Limb (tissue), 2 donors: ENCODE data around the gene NPR1.
A peak's percentile ranks its signal among the peaks of the same experiment; 100 is the strongest.
"Not testable (repeated sequence)": the region's sequence is repeated elsewhere in the genome, so short reads cannot be mapped to it uniquely, and the experiment has no call there.

ENCODE experiments used
- DNase-seq, 2 donors: peaks; one replicate each; pipeline ENCODE4 v3.0.0-alpha.2; 2016; ENCODE audit errors: extremely low spot score in 2 of 2

The NPR1 gene

DNA sequence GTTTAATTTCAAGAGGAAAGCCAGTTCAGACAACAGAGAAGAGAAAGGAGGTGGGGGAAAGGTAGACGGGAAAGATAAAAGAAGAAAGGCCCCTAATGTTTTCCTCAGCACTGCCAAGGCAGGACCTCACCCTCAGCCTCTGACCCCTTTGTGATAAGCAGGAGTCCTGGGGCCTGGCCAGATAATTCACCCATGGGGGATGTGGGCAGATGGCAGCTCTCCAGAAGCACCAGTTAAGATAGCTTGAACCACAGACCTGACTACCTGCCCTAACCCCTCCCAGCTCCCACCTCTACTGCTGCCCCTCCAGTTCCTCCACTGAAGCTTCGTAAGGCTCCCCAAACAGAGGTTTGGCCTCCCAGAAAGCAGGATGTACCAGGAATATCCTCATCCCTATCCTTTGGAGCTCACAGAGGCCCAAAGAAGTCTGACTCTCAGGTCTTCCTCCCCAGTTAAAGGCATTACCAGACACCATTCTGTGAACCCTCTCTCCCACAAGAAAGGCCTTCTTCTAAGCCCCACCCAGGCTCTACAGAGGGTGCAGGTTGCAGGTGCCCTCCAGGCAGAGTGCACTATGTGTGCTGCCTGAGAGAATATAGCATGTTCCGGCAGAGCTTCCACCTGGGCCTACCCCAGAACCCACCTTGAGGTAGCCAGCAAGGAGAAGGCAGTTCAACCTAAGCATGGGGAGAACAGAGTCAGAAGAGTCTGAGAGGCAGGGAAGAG is 29.2 kb upstream of the NPR1 start:
- no peak for DNase-seq

DNA sequence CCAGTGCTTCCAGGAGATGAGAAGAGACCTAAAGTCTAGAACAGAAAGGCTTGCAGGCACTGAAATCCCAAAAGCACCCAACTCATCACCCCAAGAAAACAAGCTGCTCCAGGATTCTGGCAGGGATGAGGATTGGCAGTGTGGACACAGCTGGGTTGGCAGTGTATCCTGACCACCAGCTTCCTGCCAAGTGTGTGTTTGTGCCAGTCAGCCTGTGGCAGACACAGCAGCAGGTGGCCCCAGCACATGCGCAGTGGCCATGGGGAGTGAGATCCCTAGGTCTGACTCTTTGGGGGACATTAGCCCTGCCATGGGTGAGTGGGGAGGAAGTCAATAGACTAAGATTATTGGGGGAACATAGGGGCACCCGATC is 28.6 kb upstream of the NPR1 start:
- no peak for DNase-seq

DNA sequence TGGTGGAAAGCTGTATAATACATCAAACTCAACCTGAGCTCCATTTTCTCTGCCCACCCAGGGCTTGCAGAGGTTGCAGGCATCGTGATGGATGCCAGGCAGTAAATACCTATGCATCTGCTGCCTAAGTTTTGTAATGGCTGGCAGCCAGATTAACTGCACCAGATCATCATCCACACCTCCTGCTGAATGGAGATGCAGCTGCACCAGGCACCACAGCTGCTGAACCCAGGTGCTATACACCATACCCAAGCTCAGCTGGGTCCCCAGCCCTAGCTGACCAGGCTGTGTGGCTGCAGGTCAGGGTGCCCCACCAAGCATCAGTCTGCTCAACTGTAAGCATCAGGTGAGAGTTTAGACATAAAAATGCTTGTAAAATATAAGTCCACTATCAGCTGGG is 26.7 kb upstream of the NPR1 start:
- no peak for DNase-seq

DNA sequence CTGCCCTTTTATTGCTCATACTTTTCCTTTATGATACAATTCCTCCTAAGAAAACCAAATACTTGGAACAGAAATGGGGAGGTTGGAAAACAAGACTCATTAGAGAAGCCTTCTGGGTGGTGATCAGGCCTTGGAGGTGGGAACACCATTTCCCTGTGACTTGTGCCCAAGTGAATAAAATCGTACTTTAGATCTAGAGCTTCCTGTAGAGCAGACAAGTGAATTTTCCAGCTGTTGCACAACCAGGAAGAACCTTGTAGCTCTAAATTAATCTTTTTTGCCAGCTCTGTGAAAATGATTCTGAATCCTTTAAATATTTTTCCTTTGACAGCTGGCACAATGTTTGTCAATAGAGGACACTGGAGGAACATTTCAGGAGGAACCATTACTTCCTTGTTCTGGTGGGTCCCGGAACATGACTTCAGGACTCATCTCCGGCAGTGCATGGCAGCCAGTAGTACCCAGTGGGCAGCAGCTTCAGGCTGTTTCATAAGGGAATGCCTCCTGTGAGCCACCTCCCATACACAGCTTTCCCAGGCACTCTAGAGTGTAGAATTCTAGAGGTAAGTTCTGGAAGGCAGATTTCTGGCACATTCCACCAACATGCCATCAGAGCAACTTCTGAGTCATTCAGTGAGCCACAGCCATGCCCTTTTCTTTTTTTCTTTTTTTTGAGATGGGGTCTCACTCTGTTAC is 25.5 kb upstream of the NPR1 start:
- DNase-seq = no peak

DNA sequence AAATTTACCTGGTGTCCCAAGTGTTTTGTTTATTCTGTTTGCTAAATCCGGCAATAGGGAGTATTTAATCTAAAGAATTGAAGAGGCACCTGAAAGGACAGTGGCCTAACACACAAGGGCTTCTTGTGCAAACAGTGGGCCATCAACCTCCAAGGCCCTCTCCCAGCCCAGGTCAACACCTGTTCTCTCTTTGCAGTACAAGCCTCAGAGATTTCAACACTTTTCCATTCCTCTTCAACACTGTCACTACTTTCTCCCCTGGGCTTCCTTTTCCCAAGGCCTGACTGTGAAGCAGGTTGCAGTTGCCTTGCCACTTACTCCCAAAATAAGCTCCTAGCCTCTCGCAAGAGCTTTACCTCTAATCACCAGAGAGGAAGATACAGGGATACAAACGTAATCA is 23.2 kb upstream of the NPR1 start:
- no peak for DNase-seq

DNA sequence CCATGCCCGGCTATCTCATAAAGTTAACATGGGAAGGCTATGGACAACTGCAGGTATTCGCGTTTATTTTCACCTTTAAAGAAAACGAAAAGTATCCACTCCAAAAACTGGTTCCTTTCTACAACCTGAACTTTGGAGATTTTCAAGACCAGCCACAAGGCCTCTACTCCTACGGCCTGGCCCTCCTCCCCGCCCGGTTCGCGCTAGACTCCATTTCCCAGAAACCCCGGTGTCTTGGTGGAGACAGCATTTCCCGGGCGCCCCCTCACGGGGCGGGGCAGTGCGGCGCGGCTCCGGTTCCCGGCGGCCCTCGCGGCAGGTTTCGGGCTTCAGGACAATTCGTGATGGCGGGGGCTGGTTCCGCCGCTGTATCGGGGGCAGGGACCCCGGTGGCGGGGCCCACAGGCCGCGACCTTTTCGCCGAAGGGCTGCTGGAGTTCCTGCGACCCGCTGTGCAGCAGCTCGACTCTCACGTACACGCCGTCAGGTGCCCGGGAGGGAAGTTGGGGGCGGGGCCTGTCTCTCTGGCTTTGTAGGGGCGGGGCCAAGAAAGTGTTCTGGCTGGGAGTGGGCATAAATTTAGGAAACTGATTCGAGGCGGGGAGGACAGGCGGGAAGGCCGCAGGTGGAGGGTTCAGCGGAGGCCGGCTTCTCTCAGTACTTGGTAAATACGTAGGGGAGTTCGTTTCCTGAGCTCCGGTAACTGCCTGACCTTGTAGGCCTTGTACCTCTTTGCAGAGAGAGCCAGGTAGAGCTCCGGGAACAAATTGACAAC is 19.9 kb upstream of the NPR1 start, which contains the start of gene SNAPIN:
Gene SNAPIN (plus strand): TSS at position 304 of the 775 bp plus-strand sequence. CDS start 41 bp downstream, at position 345.
- DNase-seq = peak; percentile 93 to 95

DNA sequence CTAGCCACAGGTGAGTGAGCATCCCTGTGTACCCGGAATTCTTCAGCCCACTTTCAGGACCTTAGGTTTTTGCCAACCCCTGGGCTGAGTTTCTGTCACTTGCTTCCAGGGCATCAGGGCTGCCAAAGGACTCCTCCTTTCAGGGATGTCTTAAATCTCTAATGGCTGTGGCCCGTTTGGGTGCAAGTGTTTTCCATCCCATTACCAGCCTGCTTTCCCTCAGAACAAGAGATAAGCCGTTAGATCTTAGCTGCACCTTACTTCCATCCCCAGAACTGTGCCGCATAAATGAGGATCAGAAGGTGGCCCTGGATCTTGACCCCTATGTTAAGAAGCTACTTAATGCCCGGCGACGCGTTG is 19.3 kb upstream of the NPR1 start:
- DNase-seq = no peak

DNA sequence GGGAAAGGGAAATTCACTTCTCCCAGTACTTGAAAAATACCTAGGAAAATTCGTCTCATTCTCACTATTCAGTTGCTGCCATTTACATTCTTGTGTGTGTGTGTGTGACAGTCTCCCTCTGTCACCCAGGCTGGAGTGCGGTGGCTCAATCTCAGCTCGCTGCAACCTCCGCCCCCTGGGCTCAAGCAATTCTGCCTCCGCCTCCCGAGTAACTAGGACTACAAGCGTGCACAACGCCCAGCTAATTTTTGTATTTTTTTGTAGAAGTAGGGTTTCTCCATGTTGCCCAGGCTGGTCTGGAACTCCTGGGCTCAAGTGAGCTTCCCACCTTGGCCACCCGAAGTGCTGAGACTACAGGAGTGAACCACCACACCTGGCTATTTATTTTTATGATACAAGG is 18.8 kb upstream of the NPR1 start:
- no peak for DNase-seq

DNA sequence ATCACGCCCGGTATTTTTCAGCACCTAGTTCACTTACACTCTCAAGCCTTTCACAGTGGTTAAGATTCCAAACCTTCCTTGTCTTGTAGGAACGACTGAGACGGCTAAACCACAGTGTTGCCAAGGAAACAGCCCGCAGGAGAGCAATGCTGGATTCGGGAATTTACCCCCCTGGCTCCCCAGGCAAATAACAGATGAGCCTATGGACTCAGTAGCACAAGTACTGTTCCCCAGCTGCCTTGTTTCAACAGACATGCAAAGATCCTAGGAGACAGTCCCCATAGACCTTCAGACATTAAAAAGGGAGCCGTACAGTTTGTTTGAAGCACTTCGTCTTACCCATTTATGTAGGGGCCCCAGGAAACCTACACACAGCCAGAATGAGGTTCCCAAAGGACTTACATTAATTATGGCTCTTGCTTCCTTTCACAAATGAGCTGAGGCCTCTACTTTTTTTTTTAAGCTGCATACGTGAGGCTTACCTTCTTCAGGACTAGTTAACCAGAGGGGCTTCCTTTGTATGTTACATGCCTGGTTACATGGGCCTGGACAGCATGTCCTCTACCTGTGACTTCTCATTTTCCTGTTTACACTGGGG is 17.3 kb upstream of the NPR1 start:
- DNase-seq = no peak

DNA sequence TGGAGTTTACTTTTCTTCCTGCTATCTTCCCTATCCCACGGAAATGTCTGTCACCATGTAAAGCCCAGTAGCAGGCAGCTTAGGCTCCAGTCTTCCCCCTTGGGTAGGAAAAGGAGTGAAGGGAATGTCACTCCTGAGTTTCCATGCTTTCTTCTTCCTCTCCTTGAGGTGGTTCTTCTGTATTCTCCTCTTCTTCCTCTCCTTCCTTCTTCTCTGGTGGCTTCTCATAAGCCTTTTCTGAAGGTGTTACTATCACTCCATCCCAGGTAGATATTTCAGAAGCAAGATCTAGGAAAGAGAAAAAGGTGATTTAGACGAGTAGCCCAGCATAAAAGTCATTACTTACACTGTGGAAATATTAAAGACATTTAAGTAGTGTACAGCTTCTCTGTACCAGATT is 16.2 kb upstream of the NPR1 start:
- no peak for DNase-seq

DNA sequence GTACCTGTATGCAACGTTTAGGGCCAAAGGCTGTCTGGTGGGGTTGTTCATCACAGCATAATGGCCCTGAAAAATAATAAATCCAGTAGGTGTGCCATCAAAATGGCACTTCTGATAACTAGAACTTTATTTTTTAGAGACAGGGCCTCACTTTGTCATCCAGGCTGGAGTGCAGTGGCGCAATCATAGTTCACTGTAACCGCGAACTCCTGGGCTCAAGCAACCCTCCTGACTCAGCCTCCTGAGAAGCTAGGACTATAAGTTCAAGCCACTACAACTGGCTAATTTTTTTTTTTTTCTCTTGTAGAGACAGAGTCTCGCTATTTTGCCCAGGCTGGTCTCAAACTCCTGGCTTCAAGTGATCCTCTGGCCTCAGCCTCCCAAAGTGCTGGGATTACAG is 15.3 kb upstream of the NPR1 start:
- DNase-seq = no peak

DNA sequence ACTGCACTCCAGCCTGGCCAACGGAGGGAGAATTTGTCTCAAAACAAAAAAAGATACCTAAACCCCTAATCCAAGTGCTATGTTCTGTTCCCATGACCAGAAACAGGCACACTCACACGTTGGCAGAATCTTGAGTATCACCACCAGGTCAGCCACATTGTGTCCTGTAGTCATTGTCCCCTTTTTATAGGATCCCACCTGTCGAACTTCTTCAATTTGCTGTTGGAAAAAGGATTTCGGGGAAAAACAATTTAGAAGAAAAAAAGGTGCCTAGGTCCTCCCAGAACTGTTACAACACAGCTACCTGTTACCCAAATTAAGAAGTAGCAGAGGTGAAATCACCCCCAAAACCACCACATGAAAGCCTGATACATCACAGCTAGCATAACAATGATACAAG is 11.0 kb upstream of the NPR1 start:
- no peak for DNase-seq

DNA sequence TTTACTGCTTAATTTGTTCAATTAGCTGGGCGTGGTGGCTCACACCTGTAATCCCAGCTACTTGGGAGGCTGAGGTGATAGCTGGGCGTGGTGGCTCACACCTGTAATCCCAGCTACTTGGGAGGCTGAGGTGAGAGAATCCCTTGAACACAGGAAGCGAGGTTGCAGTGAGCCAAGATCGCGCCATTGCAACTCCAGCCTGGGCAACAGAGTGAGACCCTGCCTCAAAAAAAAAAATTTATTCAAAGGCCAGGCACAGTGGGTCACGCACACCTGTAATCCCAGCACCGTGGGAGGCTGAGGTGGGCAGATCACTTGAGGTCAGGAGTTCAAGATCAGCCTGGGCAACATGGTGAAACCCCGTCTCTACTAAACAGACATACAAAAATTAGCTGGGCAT is 9.8 kb upstream of the NPR1 start:
- DNase-seq = not testable (repeated sequence)

DNA sequence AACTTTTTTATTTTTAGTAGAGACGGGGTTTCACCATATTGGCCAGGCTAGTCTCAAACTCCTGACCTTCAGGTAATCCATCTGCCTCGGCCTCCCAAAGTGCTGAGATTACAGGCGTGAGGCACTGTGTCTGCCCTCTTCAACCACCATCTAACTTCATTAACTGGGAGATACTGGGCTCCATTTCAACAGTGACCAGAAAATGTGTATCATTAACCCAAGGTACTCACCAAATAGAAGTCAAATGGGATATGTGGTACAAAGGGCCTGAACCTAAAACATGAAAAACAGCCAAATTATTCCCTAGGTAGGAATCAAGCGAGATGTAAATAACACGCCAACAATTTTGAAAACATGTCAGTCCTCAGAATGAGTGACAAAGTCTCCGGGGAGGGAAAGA is 8.9 kb upstream of the NPR1 start:
- no peak for DNase-seq

DNA sequence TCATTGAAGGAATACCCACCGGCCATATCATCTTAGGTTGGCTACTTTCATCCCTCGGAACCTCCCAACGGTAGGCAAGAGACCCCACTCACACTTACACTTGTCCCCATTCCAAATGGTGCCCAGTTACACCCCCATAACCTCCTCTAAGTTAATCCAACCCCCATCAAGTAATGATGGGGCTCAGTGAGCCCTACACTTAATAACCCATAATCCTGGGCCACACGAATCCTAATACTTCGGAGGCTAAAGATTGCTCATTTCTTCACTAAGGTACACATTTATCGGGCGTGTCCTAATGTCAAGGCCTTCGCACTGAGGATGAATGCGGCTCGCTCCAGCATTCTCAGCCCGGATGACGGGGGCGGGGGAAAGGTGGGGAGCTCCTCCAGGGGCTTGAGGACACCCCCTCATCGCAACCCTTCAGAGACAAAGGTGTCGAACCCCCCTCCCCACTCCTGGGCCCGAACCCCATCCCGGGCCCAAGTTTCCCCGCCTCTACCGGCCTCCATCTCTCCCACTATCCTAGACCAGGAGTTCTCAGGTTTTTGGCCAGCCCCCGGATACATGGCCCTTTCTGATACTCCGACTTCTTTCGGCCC is 8.1 kb upstream of the NPR1 start:
- no peak for DNase-seq

DNA sequence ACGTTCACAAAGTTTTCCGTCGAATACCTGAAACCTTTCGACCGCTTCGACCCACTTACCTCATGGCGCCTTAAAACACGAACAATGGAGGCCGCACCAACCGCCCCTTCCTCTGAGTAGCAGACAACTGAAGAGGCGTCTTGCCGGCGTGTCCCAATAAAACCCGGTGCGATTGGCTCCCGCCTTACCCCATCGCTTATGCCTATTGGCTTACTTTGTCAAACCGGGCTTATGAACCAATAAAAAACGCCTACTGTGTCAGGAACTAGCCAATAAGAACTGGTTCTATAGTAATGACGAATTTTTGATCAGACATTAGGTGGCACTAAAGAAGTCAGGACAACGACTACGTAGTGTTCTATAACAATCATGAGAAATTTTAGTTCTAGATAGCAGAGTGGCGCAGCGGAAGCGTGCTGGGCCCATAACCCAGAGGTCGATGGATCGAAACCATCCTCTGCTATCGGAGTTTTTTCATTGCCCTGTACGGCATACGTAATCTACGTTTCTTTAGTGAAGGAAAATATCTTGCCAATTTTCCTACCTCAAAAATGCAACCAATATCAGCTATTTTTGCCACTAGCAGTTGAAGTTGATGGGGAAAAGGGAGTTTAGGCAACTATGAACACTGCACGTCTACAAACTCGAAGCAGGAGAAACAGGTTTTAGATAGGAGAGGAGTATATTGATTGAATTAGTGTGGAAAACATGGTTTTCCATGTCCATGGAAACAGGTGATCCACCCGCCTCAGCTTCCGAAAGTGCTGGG is 7.4 kb upstream of the NPR1 start, which contains the start of gene ILF2:
Gene ILF2 (minus strand): TSS at position 135 of the 769 bp plus-strand sequence. CDS start 71 bp downstream, at position 64.
- DNase-seq = peak; percentile 98 to 99

DNA sequence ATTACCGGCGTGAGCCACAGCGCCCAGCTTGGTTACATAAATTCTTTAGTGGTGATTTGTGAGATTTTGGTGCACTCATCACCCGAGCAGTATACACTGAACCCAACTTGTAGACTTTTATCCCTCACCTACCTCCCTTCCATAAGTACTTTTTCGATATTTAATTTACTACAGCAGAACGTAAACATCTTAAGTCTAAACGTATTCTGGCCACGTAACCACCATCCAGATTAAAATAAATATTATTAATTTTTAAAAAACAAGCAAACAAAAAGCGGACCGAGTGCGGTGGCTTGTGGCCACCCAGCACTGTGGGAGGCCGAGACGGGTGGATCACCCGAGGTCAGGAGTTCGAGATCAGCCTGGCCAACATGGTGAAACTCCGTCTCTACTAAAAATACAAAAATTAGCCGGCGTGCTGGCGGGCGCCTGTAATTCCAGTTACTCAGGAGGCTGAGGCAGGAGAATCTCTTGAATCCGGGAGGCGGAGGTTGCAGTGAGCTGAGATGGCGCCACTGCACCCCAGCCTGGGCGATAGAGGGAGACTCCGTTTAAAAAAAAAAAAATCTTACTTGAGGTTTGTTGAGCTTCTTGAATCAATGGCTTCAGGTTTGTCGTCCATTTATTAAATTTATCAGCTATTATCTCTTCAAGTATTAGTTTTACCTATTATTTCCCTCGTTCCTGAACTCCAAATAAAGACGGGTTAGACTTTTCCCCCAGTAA is 6.7 kb upstream of the NPR1 start:
- DNase-seq = peak in 1 of 2 donors; percentile 43

DNA sequence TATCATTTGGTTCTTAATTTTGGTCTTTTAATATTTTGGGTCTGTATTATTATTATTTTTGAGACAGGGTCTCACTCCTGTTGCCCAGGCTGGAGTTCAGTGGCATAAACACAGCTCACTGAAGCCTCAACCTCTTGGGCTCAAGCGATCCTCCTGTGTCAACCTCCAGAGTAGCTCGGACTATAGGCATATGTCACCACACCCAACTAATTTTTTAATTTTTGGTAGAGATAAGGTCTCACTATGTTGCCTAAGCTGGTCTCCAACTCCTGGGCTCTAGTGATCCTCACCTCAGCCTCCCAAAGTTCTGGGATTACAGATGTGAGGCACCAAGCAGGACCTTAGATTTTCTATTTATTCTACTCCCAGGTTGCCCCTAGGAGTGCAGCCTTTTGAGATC is 5.0 kb upstream of the NPR1 start:
- DNase-seq = no peak

DNA sequence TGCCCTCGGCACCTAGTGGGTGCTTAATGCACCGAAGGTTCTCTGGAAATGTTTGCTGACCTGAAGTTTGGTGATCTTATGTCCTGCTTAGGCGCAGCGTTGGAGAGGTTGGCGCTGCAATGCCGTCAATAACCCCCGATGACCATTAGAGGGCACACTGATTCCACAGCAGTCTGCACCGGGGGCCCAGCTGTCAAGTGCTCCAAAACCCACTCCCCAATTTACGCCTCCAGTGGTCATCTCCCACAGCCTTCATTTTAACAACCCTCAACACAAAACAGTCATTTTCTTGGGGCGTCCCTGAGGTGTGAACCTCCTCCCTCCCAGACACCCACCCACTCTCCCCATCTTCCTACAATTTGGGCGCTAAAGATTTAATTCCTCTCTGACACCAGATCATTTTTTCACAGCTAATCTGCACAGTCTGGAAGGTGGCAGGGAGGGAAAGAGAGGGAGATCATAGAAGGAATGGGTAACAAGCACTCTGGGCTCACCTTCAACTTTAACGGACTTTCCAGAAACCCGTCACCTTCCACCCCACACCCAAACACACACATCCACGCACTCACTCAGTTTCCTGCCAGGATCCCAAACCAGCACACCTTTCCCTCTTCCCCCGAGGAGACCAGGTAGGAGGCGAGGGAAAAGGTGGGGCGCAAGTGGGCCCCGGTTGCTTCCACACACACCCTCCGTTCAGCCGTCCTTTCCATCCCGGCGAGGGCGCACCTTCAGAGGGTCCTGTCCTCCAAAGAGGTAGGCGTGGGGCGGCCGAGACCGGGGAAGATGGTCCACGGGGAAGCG is 570 bp upstream of the NPR1 start:
- peak; percentile 66 to 75 for DNase-seq
